ENCODE data around the gene KCNT2. TPM values are rescaled to one million over a fixed set of nuclear protein-coding genes. Genes with fewer than 3 reads are reported as not detected.

Gene KCNT2
- total and polyA plus RNA-seq, 2 of the 8 experiments (the other 6 are each of a cell fraction or from before 2014, with no cell fraction given), result 2.3 to 10.2 TPM

DNA sequence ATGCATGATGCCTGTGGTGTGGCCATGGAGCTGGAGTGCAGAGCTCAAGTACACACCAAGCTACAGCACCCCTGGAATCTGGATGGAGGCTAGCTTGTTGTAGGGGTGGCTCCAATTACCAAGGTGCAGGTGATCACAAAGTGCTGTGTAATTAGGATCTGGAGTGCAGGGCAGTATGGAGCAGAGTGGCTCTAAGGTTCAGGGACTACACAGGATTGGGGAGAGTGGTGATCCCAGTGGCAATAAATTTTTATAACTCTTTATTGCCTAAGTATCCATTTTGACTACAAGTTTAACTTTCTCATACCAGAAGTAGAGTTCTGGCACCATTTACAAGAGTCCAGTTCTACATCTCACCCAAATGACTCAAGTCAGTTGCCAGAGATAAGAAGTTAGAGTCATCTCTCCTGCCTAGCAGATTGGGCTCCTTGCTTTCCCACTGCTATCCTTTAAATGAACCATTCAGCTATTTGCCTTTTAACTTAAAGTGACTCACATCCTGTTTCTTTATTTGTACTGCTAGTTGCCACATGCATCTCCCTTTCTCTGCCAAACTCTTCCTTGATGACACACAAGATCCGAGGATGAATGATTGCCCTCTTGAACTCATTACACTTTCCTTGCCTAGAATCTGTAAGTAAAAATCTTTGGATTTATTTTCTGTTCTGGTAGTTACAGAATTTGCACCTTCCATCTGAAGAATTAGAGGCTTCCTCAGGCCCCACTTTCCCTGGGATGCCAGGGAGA lies 427.2 kb downstream of the KCNT2 start:
- FAIRE-seq (no peak), DNase-seq (ENCODE audit: low read depth in 1 of 2, low spot score in 2 of 2) (peak in 1 of 2 experiments; percentile 3)
- Histone ChIP-seq H2AK5ac (ENCODE audit: low read depth, low read length) (no peak overlapping the region), H4K5ac (ENCODE audit: insufficient read length, low read depth, low read length) (no peak overlapping the region), H2AFZ (ENCODE audit: low read length) (peak overlapping the region; percentile 12; the same call in 1 of the 2 replicates), H2BK20ac (ENCODE audit: low read length) (no peak overlapping the region), H3K9me3 (ENCODE audit: insufficient read depth in 2 of 2, low read depth in 1 of 2, low read length in 1 of 2) (no peaks in the 10 kb centered on the region), H3K23me2 (ENCODE audit: low read depth, low read length) (no peaks in the 10 kb centered on the region), H2BK12ac (ENCODE audit: low read depth, low read length) (no peak overlapping the region), H3K4ac (replicated peaks; ENCODE audit: insufficient read length, low read depth, low read length) (no peak overlapping the region), H3K56ac (replicated peaks; ENCODE audit: insufficient read length, low read depth, low read length) (no peak overlapping the region), H3K79me1 (ENCODE audit: low read depth, low read length) (no peaks in the 10 kb centered on the region), H3K36me3 (ENCODE audit: control insufficient read depth in 2 of 4, insufficient read depth in 4 of 4, low read length in 3 of 4) (no peaks in the 10 kb centered on the region), H3K23ac (ENCODE audit: insufficient read length) (no peak overlapping the region), H3K27ac (ENCODE audit: low read depth, low read length) (no peak overlapping the region), H3K14ac (ENCODE audit: insufficient read length) (no peak overlapping the region), H3K79me2 (ENCODE audit: control insufficient read depth in 1 of 2, insufficient read depth in 2 of 2, low read length in 2 of 2) (no peaks in the 10 kb centered on the region), H3K9ac (replicated peaks in 1 of 4; ENCODE audit: extremely low read depth in 1 of 4, low read depth in 3 of 4, low read length in 3 of 4) (no peak overlapping the region), H4K8ac (ENCODE audit: extremely low read depth, insufficient read depth, low read length) (no peak overlapping the region), H2BK5ac (ENCODE audit: low read depth, low read length) (no peak overlapping the region), H3K4me3 (ENCODE audit: extremely low read depth in 1 of 4, insufficient read depth in 2 of 4, low read depth in 3 of 4, low read length in 4 of 4) (no peak overlapping the region), H3K4me1 (replicated peaks in 1 of 4; ENCODE audit: control insufficient read depth in 3 of 4, insufficient read depth in 4 of 4, low read length in 3 of 4) (no peaks in the 10 kb centered on the region), H4K91ac (replicated peaks; ENCODE audit: insufficient read length, low read length) (no peak overlapping the region), H2BK15ac (ENCODE audit: low read length) (no peak overlapping the region), H3K18ac (ENCODE audit: extremely low read depth, low read length) (no peak overlapping the region), H3K27me3 (replicated peaks in 1 of 4; ENCODE audit: control insufficient read depth in 3 of 4, extremely low read depth in 1 of 4, insufficient read depth in 3 of 4, low read length in 3 of 4) (no peaks in the 10 kb centered on the region), H4K20me1 (replicated peaks in 1 of 2; ENCODE audit: control insufficient read depth in 1 of 2, insufficient read depth in 2 of 2, low read length in 2 of 2) (no peaks in the 10 kb centered on the region), H2BK120ac (replicated peaks; ENCODE audit: low read depth, low read length) (no peak overlapping the region), H3K4me2 (ENCODE audit: insufficient read depth in 1 of 2, low read depth in 2 of 2, low read length in 2 of 2) (no peak overlapping the region)
- ChIA-PET POLR2A (ENCODE audit: partially characterized antibody) (no interaction called here), CTCF (ENCODE audit: partially characterized antibody) (interaction anchor here (0.7 to 2.2 kb wide), 4 partner anchors 29 to 196 kb away, joined by 3 to 10 read pairs (median 3); no protein-coding TSS in a partner anchor)
- WGBS, 2 experiments (ENCODE audit: extremely low coverage in 1 of 2, insufficient coverage in 1 of 2, insufficient read length in 1 of 2, insufficient replicate concordance in 2 of 2, low coverage in 1 of 2, low lambda C conversion rate in 2 of 2, missing lambda C conversion rate in 1 of 2), result 89% methylated on average over 1 of the region's 1 CpG; no CpG with 5 or more reads in 1 of the 2 experiments
- TF ChIP-seq, protein P1, sequence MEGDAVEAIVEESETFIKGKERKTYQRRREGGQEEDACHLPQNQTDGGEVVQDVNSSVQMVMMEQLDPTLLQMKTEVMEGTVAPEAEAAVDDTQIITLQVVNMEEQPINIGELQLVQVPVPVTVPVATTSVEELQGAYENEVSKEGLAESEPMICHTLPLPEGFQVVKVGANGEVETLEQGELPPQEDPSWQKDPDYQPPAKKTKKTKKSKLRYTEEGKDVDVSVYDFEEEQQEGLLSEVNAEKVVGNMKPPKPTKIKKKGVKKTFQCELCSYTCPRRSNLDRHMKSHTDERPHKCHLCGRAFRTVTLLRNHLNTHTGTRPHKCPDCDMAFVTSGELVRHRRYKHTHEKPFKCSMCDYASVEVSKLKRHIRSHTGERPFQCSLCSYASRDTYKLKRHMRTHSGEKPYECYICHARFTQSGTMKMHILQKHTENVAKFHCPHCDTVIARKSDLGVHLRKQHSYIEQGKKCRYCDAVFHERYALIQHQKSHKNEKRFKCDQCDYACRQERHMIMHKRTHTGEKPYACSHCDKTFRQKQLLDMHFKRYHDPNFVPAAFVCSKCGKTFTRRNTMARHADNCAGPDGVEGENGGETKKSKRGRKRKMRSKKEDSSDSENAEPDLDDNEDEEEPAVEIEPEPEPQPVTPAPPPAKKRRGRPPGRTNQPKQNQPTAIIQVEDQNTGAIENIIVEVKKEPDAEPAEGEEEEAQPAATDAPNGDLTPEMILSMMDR (IDR thresholded peaks at IDR 0.05; ENCODE audit: control extremely low read depth in 1 of 3, insufficient read depth in 1 of 3, low read depth in 1 of 3, low read length in 3 of 3), result no peak

Measured in H1 (cell line).